Glutamatergic neuron (in vitro differentiated cells): ENCODE measurements around the gene INVS. TPM values are rescaled to one million over a fixed set of nuclear protein-coding genes. Genes with fewer than 3 reads are reported as not detected.
"Not testable (repeated sequence)": the region's sequence is repeated elsewhere in the genome, so short reads cannot be mapped to it uniquely, and the experiment has no call there.

ENCODE experiments used
- DNase-seq: peaks from one replicate; pipeline ENCODE4 v3.0.0; 2022
- H3K27ac Mint-ChIP-seq: one replicate; pipeline ENCODE4 v1.8.0; 2020; ENCODE audit warnings: mild to moderate bottlenecking, mixed read lengths, inconsistent platforms; ENCODE audit not compliant: unreplicated experiment
- H3K27me3 Mint-ChIP-seq: one replicate; pipeline ENCODE4 v1.8.0; 2020; ENCODE audit warnings: mild to moderate bottlenecking, moderate library complexity, mixed read lengths, inconsistent platforms; ENCODE audit not compliant: unreplicated experiment
- H3K36me3 Mint-ChIP-seq: one replicate; pipeline ENCODE4 v1.8.0; 2020; ENCODE audit warnings: mild to moderate bottlenecking, mixed read lengths, inconsistent platforms; ENCODE audit not compliant: unreplicated experiment
- H3K4me1 Mint-ChIP-seq: one replicate; pipeline ENCODE4 v1.8.0; 2020; ENCODE audit warnings: mild to moderate bottlenecking, low read depth, mixed read lengths, inconsistent platforms; ENCODE audit not compliant: unreplicated experiment
- H3K4me3 Mint-ChIP-seq: one replicate; pipeline ENCODE4 v1.8.0; 2020; ENCODE audit warnings: mild to moderate bottlenecking, mixed read lengths, inconsistent platforms; ENCODE audit not compliant: unreplicated experiment
- H3K9me3 Mint-ChIP-seq: one replicate; pipeline ENCODE4 v1.8.0; 2020; ENCODE audit warnings: mild to moderate bottlenecking, moderate library complexity, mixed read lengths, inconsistent platforms; ENCODE audit not compliant: unreplicated experiment
- CTCF ChIP-seq: fragments of 200-600 bp; sonication (generic); IDR thresholded peaks from one replicate; pipeline ENCODE4 v1.5.0; 2021; ENCODE audit not compliant: partially characterized antibody, unreplicated experiment
- total RNA-seq: library from RNA; stranded (reverse); fragmentation: NEBNext Ultra II Directional; extraction: Animal tissue kit (Norgen Biotek cat#: 25700); gene quantifications from one replicate; pipeline ENCODE4 v1.2.1, GENCODE V29; 2021; ENCODE audit not compliant: unreplicated experiment

Gene INVS
- total RNA-seq, 1 donor from 2014 or later, result 33.4 TPM

GRCh38 chr9:100087218-100087617, 11.8 kb upstream of the INVS start:
- no peaks in the 10 kb centered on the region for H3K9me3 Mint-ChIP-seq
- H3K4me1 Mint-ChIP-seq, result peaks cover 38% of the 10 kb centered on the region
- TF ChIP-seq CTCF, result no peak
- no peak for DNase-seq
- no peak overlapping the region for H3K27ac Mint-ChIP-seq
- H3K36me3 Mint-ChIP-seq, result no peaks in the 10 kb centered on the region
- no peak overlapping the region for H3K4me3 Mint-ChIP-seq
- no peaks in the 10 kb centered on the region for H3K27me3 Mint-ChIP-seq

GRCh38 chr9:100088202-100088601, 10.8 kb upstream of the INVS start:
- DNase-seq, result no peak
- H3K4me3 Mint-ChIP-seq, result no peak overlapping the region
- H3K9me3 Mint-ChIP-seq, result no peaks in the 10 kb centered on the region
- no peak for TF ChIP-seq CTCF
- peaks cover 32% of the 10 kb centered on the region for H3K4me1 Mint-ChIP-seq
- no peaks in the 10 kb centered on the region for H3K36me3 Mint-ChIP-seq
- no peaks in the 10 kb centered on the region for H3K27me3 Mint-ChIP-seq
- H3K27ac Mint-ChIP-seq, result peak overlapping the region; percentile 20

DNA sequence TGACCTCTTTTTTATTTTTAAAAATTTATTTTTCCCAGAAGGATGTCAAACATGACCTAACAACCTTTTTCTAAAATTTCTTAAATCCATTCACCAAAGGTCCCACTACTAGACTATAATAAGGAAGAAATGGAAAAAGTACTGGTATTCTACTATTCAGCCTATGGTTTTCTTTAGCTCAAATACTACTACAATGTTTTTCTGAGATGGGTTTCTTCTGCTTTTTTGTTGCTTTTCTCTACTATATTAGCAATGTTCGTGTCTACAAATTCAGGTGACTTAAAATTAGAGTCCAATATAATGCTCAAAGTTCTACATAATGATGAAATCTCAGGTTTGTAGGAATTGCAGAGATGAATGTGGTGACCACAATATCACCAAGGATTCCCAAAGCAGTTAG, 8.2 kb upstream of the INVS start:
- no peaks in the 10 kb centered on the region for H3K36me3 Mint-ChIP-seq
- peaks cover 17% of the 10 kb centered on the region for H3K4me1 Mint-ChIP-seq
- no peaks in the 10 kb centered on the region for H3K9me3 Mint-ChIP-seq
- no peaks in the 10 kb centered on the region for H3K27me3 Mint-ChIP-seq
- no peak overlapping the region for H3K4me3 Mint-ChIP-seq
- TF ChIP-seq CTCF, result no peak
- no peak overlapping the region for H3K27ac Mint-ChIP-seq
- no peak for DNase-seq

GRCh38 chr9:100091650-100092049, 7.4 kb upstream of the INVS start:
- H3K27ac Mint-ChIP-seq, result no peak overlapping the region
- no peak for DNase-seq
- no peaks in the 10 kb centered on the region for H3K27me3 Mint-ChIP-seq
- no peaks in the 10 kb centered on the region for H3K9me3 Mint-ChIP-seq
- TF ChIP-seq CTCF, result no peak
- H3K4me1 Mint-ChIP-seq, result peaks cover 15% of the 10 kb centered on the region
- no peak overlapping the region for H3K4me3 Mint-ChIP-seq
- H3K36me3 Mint-ChIP-seq, result no peaks in the 10 kb centered on the region

DNA sequence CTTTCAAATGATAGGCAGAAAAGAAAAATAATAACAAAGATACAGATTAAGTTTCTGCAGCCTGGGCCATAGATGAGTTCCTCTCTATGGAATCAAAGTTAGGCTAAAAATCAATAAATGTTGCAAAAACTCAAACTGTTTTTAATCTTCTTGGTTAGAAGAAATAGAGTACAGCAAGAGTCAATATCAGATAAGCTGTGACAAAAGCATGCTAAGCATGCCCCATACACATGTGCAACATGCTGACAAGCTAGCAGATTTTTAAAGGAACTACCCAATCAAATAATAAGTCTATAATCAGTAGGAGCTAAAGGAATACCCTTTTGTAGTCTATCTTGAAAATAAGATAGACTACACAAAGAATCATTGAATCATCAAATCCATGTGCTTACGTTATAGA, 7.0 kb upstream of the INVS start:
- Mint-ChIP-seq H3K9me3 (no peaks in the 10 kb centered on the region), H3K4me3 (no peak overlapping the region), H3K27ac (no peak overlapping the region), H3K4me1 (peaks cover 15% of the 10 kb centered on the region), H3K36me3 (no peaks in the 10 kb centered on the region), H3K27me3 (no peaks in the 10 kb centered on the region)
- TF ChIP-seq CTCF, result no peak
- no peak for DNase-seq

DNA sequence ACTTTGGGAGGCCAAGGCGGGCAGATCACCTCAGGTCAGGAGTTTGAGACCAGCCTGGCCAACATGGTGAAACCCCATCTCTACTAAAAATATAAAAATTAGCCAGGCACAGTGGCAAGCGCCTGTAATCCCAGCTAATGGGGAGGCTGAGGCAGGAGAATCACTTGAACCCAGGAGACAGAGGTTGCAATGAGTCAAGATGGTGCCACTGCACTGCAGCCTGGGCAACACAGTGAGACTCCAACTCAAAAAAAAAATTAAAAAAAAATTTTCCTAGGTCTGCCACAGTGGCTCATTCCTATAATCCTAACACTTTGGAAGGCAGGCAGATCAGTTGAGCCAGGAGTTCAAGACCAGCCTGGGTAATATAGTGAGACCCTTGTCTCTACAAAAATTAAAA, 4.6 kb upstream of the INVS start:
- H3K4me3 Mint-ChIP-seq, H3K36me3 Mint-ChIP-seq: not testable (repeated sequence)

More for the DNA sequence above, 4.6 kb upstream of the INVS start:
- not testable (repeated sequence) for H3K27me3 Mint-ChIP-seq, DNase-seq, H3K4me1 Mint-ChIP-seq, H3K9me3 Mint-ChIP-seq, H3K27ac Mint-ChIP-seq
